Suprapubic skin (tissue), 4 donors: ENCODE measurements around the gene CDK19. TPM values are rescaled to one million over a fixed set of nuclear protein-coding genes. Genes with fewer than 3 reads are reported as not detected.
"Not testable (repeated sequence)": the region's sequence is repeated elsewhere in the genome, so short reads cannot be mapped to it uniquely, and the experiment has no call there.

Experiments used
- DNase-seq, 2 donors: peaks; one replicate each; pipeline ENCODE4 v3.0.0-alpha.2; 2019; ENCODE audit warnings: low spot score in 2 of 2
- H3K27ac ChIP-seq: fragments of 200-600 bp; sonication (generic); one replicate; pipeline ENCODE4 v1.5.1; 2019
- H3K27me3 ChIP-seq: fragments of 200-600 bp; sonication (generic); one replicate; pipeline ENCODE4 v1.5.1; 2019
- H3K36me3 ChIP-seq: fragments of 200-600 bp; sonication (generic); one replicate; pipeline ENCODE4 v1.5.1; 2019
- H3K4me1 ChIP-seq: fragments of 200-600 bp; sonication (generic); one replicate; pipeline ENCODE4 v1.5.1; 2019
- H3K4me3 ChIP-seq: fragments of 200-600 bp; sonication (generic); one replicate; pipeline ENCODE4 v1.5.1; 2019; ENCODE audit warnings: mild to moderate bottlenecking
- H3K9me3 ChIP-seq: fragments of 200-600 bp; sonication (generic); one replicate; pipeline ENCODE4 v1.5.1; 2019
- CTCF ChIP-seq, 2 donors: fragments of 200-600 bp in 1 of 2; fragments of 450-650 bp in 1 of 2; sonication (generic) in 1 of 2; IDR thresholded peaks; one replicate each; pipeline ENCODE4 v1.5.1; 2016 to 2019; ENCODE audit warnings: antibody characterized with exemption in 2 of 2, mild to moderate bottlenecking in 1 of 2, moderate library complexity in 1 of 2
- EP300 ChIP-seq: sonication (generic); formaldehyde crosslinking; IDR thresholded peaks from one replicate; pipeline ENCODE4 v1.6.1; 2017; ENCODE audit warnings: antibody characterized with exemption
- POLR2A ChIP-seq, 2 donors: fragments of 450-650 bp; IDR thresholded peaks; one replicate each; pipeline ENCODE4 v1.6.1; 2017; ENCODE audit warnings: antibody characterized with exemption in 2 of 2, mild to moderate bottlenecking in 2 of 2, moderate library complexity in 2 of 2
- POLR2AphosphoS5 ChIP-seq, 3 donors: sonication (generic); formaldehyde crosslinking; IDR thresholded peaks; one replicate each; pipeline ENCODE4 v1.6.1; 2017; ENCODE audit warnings: antibody characterized with exemption in 3 of 3
- WGBS: methylation state at CpG from one replicate; pipeline ENCODE4 v1.1.5; 2018; 5-methylcytosine and 5-hydroxymethylcytosine counted together
- total RNA-seq, 4 donors: library from RNA; depleted of rRNA; stranded (reverse); fragments of >200 nt; gene quantifications; one replicate each; pipeline ENCODE4 v1.1.0, GENCODE V29; 2016

Gene CDK19
- total RNA-seq, 4 donors from 2014 or later, result 14.1 to 20.6 (median 19.4) TPM

GRCh38 chr6:110612298-110612697 lies 203.0 kb downstream of the CDK19 start:
- TF ChIP-seq CTCF (IDR thresholded peaks at IDR 0.05), result no peak
- no peak for TF ChIP-seq POLR2A (IDR thresholded peaks at IDR 0.05)
- TF ChIP-seq POLR2AphosphoS5 (IDR thresholded peaks at IDR 0.05), result no peak
- TF ChIP-seq EP300, result no peak
- no peaks in the 10 kb centered on the region for H3K27me3 ChIP-seq
- no peak overlapping the region for H3K4me3 ChIP-seq
- peaks cover 20% of the 10 kb centered on the region for H3K36me3 ChIP-seq
- 95% methylated on average over 1 of the region's 1 CpG for WGBS
- H3K27ac ChIP-seq, result no peak overlapping the region
- H3K9me3 ChIP-seq, result no peaks in the 10 kb centered on the region
- DNase-seq, result no peak
- H3K4me1 ChIP-seq, result no peaks in the 10 kb centered on the region

- no peak for TF ChIP-seq CTCF (IDR thresholded peaks at IDR 0.05)
- no peak for TF ChIP-seq EP300
- no peak for TF ChIP-seq POLR2A (IDR thresholded peaks at IDR 0.05)
- no peak for TF ChIP-seq POLR2AphosphoS5 (IDR thresholded peaks at IDR 0.05)
- 70% methylated on average over 2 of the region's 2 CpGs for WGBS
- H3K27ac ChIP-seq, result no peak overlapping the region
- H3K9me3 ChIP-seq, result no peaks in the 10 kb centered on the region
- DNase-seq, result no peak
- no peaks in the 10 kb centered on the region for H3K4me1 ChIP-seq
- peaks cover 6% of the 10 kb centered on the region for H3K36me3 ChIP-seq
- no peak overlapping the region for H3K4me3 ChIP-seq
- H3K27me3 ChIP-seq, result no peaks in the 10 kb centered on the region
Measured at GRCh38 chr6:110609101-110609500, 206.2 kb downstream of the CDK19 start.

- DNase-seq, result no peak
- Histone ChIP-seq H3K36me3 (no peaks in the 10 kb centered on the region), H3K4me3 (no peak overlapping the region), H3K4me1 (no peaks in the 10 kb centered on the region), H3K27me3 (no peaks in the 10 kb centered on the region), H3K9me3 (no peaks in the 10 kb centered on the region), H3K27ac (no peak overlapping the region)
- no peak for TF ChIP-seq CTCF (IDR thresholded peaks at IDR 0.05)
- no peak for TF ChIP-seq POLR2A (IDR thresholded peaks at IDR 0.05)
- TF ChIP-seq POLR2AphosphoS5 (IDR thresholded peaks at IDR 0.05), result no peak
- no peak for TF ChIP-seq EP300
- 97% methylated on average over 2 of the region's 2 CpGs for WGBS
Measured at GRCh38 chr6:110608151-110608550, 207.1 kb downstream of the CDK19 start.

- Histone ChIP-seq H3K36me3 (no peaks in the 10 kb centered on the region), H3K27me3 (no peaks in the 10 kb centered on the region), H3K4me1 (no peaks in the 10 kb centered on the region), H3K4me3 (no peak overlapping the region), H3K9me3 (no peaks in the 10 kb centered on the region), H3K27ac (no peak overlapping the region)
- WGBS, result 95% methylated on average over 4 of the region's 4 CpGs
- no peak for TF ChIP-seq EP300
- no peak for TF ChIP-seq POLR2A (IDR thresholded peaks at IDR 0.05)
- no peak for TF ChIP-seq POLR2AphosphoS5 (IDR thresholded peaks at IDR 0.05)
- no peak for TF ChIP-seq CTCF (IDR thresholded peaks at IDR 0.05)
- DNase-seq, result no peak
Measured at GRCh38 chr6:110606151-110606550, 209.1 kb downstream of the CDK19 start.

GRCh38 chr6:110600640-110601039 lies 214.6 kb downstream of the CDK19 start:
- DNase-seq, result not testable (repeated sequence)
- 79% methylated on average over 3 of the region's 3 CpGs for WGBS

GRCh38 chr6:110597761-110598160 lies 217.5 kb downstream of the CDK19 start:
- WGBS, result 40% methylated on average over 3 of the region's 3 CpGs
- Histone ChIP-seq H3K9me3 (no peaks in the 10 kb centered on the region), H3K36me3 (no peaks in the 10 kb centered on the region), H3K4me1 (no peaks in the 10 kb centered on the region), H3K4me3 (no peak overlapping the region), H3K27ac (no peak overlapping the region), H3K27me3 (no peaks in the 10 kb centered on the region)
- no peak for DNase-seq
- TF ChIP-seq POLR2A (IDR thresholded peaks at IDR 0.05) (no peak), EP300 (no peak), CTCF (IDR thresholded peaks at IDR 0.05) (no peak), POLR2AphosphoS5 (IDR thresholded peaks at IDR 0.05) (no peak)

More at GRCh38 chr6:110600640-110601039, 214.6 kb downstream of the CDK19 start:
- not testable (repeated sequence) for H3K4me1 ChIP-seq, H3K27ac ChIP-seq, H3K4me3 ChIP-seq, H3K27me3 ChIP-seq, H3K36me3 ChIP-seq, H3K9me3 ChIP-seq
